AG04450 (cell line): Measurements from ENCODE around the gene SPATA18. TPM values are rescaled to one million over a fixed set of nuclear protein-coding genes. Genes with fewer than 3 reads are reported as not detected.

Experiments used
- CTCF ChIA-PET: fragments of 300-600, 350-600 bp; formaldehyde crosslinking; extraction: SDS; loops from one replicate; lab custom pipeline; 2022; ENCODE audit warnings: antibody characterized with exemption, inconsistent platforms; lab: Charles Lee
- POLR2A ChIA-PET: fragments of 350-600 bp; formaldehyde crosslinking; extraction: SDS; loops from one replicate; lab custom pipeline; 2021; ENCODE audit warnings: antibody characterized with exemption, inconsistent platforms; lab: Yijun Ruan, JAX
- DNase-seq: peaks from one replicate; pipeline ENCODE4 v3.0.0-alpha.2; 2011; ENCODE audit warnings: low read depth, low spot score
- H3K27ac ChIP-seq: one replicate; pipeline ENCODE4 v1.5.1; 2012; ENCODE audit warnings: low read depth, low read length, control low read depth
- H3K27me3 ChIP-seq: one replicate; pipeline ENCODE4 v1.6.0; 2012; ENCODE audit warnings: low read length; ENCODE audit not compliant: control insufficient read depth, insufficient read depth
- H3K4me3 ChIP-seq: 2 replicates; pipeline ENCODE4 v1.5.1; 2011; ENCODE audit warnings: mild to moderate bottlenecking, low read depth, low read length, control low read depth
- H3K9me3 ChIP-seq: 2 replicates; pipeline ENCODE4 v1.5.1; 2012; ENCODE audit warnings: low read length; ENCODE audit not compliant: control insufficient read depth, insufficient read depth
- polyA plus RNA-seq: library from polyadenylated mRNA; depleted of rRNA; stranded (reverse); fragments of >200 nt; gene quantifications from 2 replicates; pipeline ENCODE4 v1.2.3, GENCODE V29; 2011
- TF ChIP-seq, protein P1 (sequence below): IDR thresholded peaks from 2 replicates; pipeline ENCODE4 v1.5.1; 2011; ENCODE audit warnings: low read depth, low read length, control low read depth, inconsistent platforms

The SPATA18 gene
- polyA plus RNA-seq, 1 experiment, result 12.7 TPM

DNA sequence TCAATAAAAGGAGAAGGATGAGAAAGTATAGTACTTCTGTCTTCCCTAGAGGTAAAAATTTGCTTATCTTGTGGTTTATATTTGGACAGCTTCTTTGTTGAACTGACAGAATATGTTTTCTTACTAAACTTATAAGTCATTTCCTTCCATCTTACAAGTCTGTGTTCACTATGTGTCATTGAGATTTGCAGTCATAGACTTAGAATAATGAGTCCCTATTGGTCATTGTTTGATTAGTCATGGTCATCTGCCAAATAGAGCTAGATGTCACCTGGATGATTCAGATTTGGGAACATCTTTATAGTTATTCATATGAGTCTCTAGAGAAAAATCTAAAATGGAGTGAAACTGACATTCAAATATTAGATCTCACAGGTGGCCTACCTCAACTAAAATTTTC is 51.5 kb downstream of the SPATA18 start:
- Histone ChIP-seq H3K9me3 (no peaks in the 10 kb centered on the region), H3K27me3 (no peaks in the 10 kb centered on the region), H3K27ac (no peak overlapping the region), H3K4me3 (no peak overlapping the region)
- TF ChIP-seq, protein P1, sequence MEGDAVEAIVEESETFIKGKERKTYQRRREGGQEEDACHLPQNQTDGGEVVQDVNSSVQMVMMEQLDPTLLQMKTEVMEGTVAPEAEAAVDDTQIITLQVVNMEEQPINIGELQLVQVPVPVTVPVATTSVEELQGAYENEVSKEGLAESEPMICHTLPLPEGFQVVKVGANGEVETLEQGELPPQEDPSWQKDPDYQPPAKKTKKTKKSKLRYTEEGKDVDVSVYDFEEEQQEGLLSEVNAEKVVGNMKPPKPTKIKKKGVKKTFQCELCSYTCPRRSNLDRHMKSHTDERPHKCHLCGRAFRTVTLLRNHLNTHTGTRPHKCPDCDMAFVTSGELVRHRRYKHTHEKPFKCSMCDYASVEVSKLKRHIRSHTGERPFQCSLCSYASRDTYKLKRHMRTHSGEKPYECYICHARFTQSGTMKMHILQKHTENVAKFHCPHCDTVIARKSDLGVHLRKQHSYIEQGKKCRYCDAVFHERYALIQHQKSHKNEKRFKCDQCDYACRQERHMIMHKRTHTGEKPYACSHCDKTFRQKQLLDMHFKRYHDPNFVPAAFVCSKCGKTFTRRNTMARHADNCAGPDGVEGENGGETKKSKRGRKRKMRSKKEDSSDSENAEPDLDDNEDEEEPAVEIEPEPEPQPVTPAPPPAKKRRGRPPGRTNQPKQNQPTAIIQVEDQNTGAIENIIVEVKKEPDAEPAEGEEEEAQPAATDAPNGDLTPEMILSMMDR, result no peak
- DNase-seq, result no peak
- CTCF ChIA-PET, result interaction anchor here (1.6 kb wide), 1 partner anchor 11 kb away, joined by 3 read pairs; no protein-coding TSS in a partner anchor
- POLR2A ChIA-PET, result no interaction called here

DNA sequence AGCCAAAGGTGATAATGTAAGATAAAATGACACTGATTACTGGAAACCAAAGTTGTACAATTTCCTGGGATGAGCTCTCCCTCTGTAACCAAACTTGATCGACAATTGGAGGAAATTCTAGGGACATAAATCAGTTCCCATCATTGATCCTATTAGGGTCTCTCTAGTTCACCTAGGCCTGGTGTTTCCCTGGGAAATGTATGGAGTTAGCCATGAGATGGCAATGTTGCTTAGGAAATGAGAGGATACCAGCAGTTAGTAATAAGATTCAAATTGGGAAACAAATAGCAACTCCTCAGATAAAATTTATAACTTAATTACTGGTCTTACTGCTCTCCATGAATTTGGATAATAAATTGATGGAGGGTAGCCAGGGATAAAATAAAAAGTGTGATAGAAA is 52.2 kb downstream of the SPATA18 start:
- no peak for DNase-seq
- H3K4me3 ChIP-seq, result no peak overlapping the region
- POLR2A ChIA-PET, result no interaction called here
- CTCF ChIA-PET, result interaction anchor here (1.6 kb wide), 1 partner anchor 12 kb away, joined by 3 read pairs; no protein-coding TSS in a partner anchor
- no peak overlapping the region for H3K27ac ChIP-seq
- TF ChIP-seq, protein P1, result no peak
- H3K27me3 ChIP-seq, result no peaks in the 10 kb centered on the region
- no peaks in the 10 kb centered on the region for H3K9me3 ChIP-seq

DNA sequence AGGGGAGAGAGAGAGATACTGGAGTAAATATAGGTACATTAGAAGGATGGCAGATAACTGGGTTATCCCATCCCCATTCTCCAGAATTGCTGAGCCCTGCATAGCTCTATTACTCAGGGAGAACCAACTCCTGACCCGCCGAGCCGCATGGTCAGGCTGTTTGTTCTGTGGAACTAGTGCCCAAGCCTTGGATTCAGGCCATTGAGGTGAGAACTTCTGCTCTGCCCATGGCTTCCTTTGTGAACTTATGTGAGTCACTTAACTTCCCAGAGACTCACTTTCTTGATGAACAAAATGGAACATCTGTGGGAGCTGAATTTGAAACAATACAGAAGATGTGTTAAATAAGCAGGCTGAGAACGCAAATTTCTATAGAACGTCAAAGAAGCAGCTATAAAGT is 54.2 kb downstream of the SPATA18 start:
- POLR2A ChIA-PET, result no interaction called here
- Histone ChIP-seq H3K27ac (no peak overlapping the region), H3K9me3 (no peaks in the 10 kb centered on the region), H3K4me3 (no peak overlapping the region), H3K27me3 (no peaks in the 10 kb centered on the region)
- CTCF ChIA-PET, result no interaction called here
- TF ChIP-seq, protein P1, result no peak
- DNase-seq, result no peak

DNA sequence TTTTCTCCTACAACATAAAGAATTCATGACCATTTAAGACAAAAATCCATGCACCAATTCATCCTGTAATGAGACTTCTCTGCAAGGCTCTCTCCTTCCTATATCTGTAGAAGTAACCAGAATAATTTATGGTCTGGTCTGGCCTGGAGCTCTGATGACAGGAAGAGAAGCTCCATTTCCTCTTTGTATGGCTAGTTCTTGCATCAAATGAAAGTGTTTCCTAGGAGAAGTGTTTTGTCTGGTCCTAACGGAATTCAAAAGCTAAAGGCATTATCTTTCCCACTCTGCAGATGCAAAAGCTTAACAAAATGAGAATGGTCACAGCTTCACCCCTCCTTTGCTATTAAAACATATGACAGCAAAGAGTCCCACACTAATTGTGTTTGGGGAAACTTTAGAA is 55.1 kb downstream of the SPATA18 start:
- no peaks in the 10 kb centered on the region for H3K9me3 ChIP-seq
- no peaks in the 10 kb centered on the region for H3K27me3 ChIP-seq
- no peak overlapping the region for H3K4me3 ChIP-seq
- CTCF ChIA-PET, result interaction anchor here (0.6 kb wide), 1 partner anchor 502 kb away, joined by 3 read pairs; no protein-coding TSS in a partner anchor
- POLR2A ChIA-PET, result no interaction called here
- TF ChIP-seq, protein P1, result no peak
- no peak overlapping the region for H3K27ac ChIP-seq
- DNase-seq, result no peak

DNA sequence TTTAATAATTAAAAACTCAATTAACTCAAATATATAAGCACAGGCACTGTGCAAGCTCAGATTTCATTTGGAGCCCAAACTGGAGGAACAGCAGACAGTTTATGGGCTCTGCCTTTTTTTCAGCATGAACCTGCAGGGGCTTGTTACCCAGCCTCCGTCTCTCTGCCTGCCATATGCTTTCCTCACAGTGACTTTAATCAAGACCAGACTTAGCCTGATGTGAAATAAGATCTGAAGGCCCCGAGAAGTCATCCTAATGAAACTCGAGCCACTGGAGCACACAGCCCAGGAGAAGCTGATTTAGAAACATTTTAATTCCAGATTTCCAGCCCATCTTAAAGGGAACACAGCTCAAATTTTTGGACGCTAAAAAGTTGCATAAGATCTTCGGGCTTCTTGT is 55.6 kb downstream of the SPATA18 start:
- no peak overlapping the region for H3K4me3 ChIP-seq
- CTCF ChIA-PET, result no interaction called here
- H3K9me3 ChIP-seq, result no peaks in the 10 kb centered on the region
- no peak for DNase-seq
- TF ChIP-seq, protein P1, result no peak
- POLR2A ChIA-PET, result no interaction called here
- H3K27me3 ChIP-seq, result no peaks in the 10 kb centered on the region
- no peak overlapping the region for H3K27ac ChIP-seq
